HG03097 (cell line): Measurements from ENCODE around the gene TBCD.

Source experiments
- ATAC-seq: cut with Tn5 transposase; IDR thresholded peaks from one replicate; pipeline ENCODE4 v1.9.1; 2021; ENCODE audit not compliant: unreplicated experiment, low FRiP score

TBCD gene

DNA sequence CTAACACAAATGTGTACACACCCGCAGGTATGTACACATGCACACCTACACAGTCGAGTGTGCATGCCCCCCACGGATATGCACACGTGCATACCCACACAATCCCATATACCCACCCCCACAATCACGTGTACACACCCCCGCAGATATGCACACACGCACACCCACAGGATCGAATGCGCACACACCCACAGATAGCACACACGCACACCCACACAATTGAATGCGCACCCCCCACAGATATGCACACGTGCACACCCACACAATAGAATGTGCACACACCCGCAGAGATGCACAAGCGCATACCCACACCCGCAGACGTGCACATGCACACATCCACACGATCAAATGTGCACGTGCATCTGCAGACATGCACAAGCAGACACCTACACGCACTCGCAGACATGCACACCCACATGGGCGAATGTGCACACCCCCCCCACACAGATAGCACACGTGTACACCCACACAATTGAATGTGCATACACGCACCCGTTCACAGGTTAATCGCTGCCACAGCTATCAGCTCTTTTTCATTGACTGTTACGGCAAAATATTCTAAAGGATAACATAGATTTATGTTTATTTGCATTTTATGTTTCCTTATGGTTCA, 77.1 kb downstream of the TBCD start:
- ATAC-seq = no peak

- no peak for ATAC-seq
Measured at GRCh38 chr17:82830249-82830661, 78.4 kb downstream of the TBCD start.

DNA sequence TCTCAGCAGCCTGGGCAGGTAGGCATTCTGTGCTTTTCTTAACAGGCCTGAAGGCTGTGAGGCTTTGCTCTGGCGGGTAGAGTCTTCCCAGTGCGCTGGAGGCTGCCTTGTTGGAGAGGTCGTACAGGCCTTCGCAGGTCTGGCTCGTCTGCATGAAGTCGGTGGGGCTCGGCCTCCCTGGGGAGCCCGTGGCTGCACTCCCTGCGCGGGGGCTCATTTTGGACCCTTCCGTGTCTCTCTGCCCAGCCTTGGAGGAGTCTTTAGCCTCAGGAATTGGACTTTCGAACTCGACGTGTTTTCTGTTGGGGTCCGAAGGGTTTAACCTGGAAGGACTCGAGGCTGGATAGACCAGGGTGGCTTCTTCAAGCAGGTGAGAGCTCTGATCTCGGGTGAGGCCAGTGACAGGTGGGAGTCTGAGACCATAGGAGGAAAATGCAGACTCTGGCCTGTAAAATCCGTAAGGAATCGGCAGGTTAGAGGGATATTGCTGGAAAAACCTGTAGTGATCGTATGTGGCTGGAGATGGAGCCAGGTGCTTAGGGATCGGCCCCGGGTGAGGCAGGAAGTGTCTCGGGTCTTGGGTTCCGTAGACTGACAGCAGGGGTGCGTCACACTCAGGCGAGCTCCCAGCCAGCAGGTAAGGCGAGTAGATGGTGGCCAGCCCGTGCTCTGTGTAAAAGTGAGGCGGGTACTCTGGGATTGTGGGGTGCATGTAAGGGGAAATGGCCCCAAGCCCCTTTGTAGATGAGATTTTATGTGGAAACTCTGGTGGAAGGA, 79.4 kb downstream of the TBCD start:
- no peak for ATAC-seq

GRCh38 chr17:82831818-82832200, 79.9 kb downstream of the TBCD start:
- ATAC-seq = no peak

GRCh38 chr17:82832411-82832810, 80.5 kb downstream of the TBCD start:
- no peak for ATAC-seq

GRCh38 chr17:82832881-82833475, 81.1 kb downstream of the TBCD start:
- ATAC-seq = no peak

GRCh38 chr17:82835122-82835521, 83.3 kb downstream of the TBCD start:
- ATAC-seq = no peak

GRCh38 chr17:82835766-82836512, 84.1 kb downstream of the TBCD start:
- no peak for ATAC-seq

DNA sequence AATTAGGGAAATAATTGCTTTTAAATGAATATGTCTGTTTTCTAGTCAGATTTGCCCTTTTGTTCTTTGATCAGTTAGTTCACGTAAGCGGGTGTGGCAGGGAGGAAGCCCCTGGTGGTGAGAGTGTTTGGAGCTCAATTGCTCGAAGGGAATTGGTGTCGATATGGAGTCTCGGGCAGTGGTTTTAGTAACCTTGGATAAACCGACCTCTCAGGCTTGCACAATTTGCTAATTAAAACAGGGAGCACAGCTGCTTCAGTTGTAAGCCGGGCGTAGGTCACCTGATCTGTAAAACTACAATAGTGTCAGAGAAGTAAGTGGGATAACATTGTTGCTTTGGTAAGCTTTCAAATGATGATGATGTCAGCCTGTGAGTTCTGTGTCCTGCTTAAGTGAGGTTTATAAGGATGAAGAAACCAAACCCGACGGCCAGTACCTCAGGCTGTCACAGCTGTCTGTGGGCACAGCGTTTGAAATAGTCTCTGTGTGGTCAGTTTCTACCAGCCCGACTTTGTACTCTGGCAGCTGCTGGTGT, 85.0 kb downstream of the TBCD start:
- ATAC-seq = no peak

DNA sequence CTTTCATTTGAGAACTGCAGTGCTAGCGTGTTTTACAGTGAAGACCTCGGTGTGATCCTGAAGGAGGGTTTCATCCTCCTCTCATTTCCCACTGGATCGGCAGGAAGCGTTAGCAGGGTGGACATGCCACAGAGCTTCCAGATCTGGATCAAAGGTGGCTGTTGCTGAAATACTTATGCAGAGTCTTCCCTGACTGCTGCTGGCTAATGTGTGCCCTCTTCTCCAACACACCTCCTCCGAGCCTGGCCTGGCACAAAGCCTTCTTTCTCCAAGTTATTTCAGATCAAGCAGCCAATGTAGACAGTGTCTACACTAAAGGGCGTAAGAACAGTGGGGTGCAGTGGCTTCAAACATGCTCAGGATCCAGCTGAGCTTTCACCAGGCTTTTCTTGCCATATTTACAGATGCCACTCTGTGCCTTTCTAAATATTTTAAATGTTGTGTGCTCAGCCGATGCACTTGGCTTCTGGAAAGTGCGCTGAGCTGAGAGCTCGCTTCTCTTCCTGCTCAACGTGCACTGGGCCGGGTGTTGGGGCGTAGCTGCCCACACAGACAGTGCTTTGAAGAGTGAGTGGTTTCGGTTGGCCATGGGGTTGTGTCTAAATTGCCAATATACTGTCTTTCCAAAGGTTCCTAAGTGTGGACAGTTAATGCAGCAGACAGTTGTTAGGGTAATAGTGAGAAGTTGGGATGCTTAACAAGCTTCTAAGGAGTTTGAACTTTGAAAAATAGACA, 85.9 kb downstream of the TBCD start:
- ATAC-seq = no peak

DNA sequence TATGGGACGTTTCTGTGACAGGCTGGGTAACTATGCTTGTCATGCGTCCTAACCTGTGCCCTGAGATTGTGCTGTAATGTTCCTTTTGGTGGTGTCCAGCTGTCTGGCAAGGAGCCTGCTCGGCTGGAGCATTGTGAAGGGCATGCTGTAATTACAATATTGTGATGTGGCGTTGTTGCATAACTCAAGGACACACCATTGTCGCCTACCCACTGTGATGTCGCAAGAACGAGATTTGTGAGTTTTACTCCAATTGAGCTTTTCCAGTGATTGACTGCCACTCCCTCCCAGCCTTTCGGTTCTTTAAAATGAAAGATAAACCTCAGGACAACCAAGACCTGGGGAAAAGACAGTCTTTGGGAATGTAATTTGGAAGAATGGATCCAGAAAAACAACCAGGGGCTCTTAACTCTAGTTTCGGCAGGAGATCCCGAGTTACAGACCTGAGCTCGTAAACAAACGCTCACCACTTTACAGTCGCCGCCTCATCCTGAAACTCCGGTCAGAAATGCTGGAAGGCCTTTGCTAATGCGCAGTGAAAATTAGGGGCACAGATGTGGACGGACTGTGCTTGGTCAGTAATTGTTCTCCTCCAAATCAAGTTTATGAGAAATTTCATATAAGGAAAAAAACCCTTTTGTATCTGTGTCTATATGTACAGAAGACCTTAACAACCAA, 86.7 kb downstream of the TBCD start:
- no peak for ATAC-seq

DNA sequence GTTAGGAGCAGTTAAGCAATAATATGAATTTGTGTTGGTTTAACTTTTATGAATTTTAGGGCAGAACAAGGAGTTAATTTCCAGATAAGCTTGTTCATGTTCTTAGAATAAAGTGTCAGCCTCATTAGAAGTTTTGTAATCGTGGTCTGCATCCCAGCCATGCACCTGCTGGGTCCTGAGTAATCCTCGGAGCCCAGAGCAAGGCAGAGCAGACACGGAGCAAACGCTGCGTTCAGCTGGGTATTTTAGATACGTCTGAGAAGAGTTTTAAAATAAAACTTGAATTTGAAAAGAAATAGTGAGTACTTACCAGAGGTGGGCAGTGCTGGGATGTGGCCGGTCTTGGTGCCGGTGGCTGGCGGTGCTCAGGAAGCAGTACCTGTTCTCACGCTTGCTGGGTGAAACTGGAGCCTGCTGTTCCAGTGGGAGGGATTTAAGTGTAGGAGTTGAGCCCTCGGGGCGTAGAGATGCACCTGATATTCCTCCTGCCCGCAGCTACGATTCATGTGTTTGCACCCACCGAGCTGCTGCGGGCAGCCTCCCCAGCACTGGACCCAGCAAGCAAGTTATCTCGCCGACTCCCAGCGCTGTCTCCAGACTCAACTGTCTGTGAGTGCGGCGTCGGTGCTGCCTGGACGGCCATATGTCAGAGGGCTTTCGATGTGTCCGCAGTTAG, 87.9 kb downstream of the TBCD start, which contains the start of gene ZNF750:
ZNF750 (minus strand) TSS at position 406 of the 676 bp plus-strand sequence. CDS start 7,568 bp downstream, outside the sequence.
- no peak for ATAC-seq

DNA sequence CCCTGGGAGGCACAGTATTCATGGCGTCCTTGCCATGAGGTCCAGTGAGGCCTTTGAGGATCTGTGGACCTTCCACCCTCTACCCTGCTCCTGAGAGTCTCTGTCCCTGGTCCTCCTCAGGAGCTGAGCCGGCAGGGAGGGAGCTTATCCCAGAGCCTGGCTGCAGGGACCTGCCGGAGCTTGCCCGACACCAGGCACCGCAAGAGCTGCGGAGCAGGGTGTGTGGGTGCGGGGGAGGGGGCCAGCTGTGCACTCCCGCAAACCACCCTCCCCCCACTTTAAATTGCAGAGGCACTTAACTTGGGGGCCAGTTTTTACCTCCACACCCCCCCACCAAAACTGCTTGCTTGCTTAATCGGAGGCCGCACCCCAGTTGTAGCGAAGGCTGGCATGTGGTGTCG, 88.6 kb downstream of the TBCD start:
- ATAC-seq = no peak

GRCh38 chr17:82841921-82842596, 90.2 kb downstream of the TBCD start:
- no peak for ATAC-seq

- no peak for ATAC-seq
Measured at GRCh38 chr17:82843904-82844680, 92.2 kb downstream of the TBCD start.

- no peak for ATAC-seq
Measured at GRCh38 chr17:82844796-82845162, 92.9 kb downstream of the TBCD start.

- ATAC-seq = no peak
Measured at GRCh38 chr17:82845163-82845807, 93.4 kb downstream of the TBCD start.
